Stimulated activated CD8-positive, alpha-beta memory T cell treated with anti-CD3 and anti-CD28 coated beads, Interleukin-15, amount 100 ng/mL, for 24 hours (primary cell): Measurements from ENCODE around the gene GNPNAT1.
"Not testable (repeated sequence)": the region's sequence is repeated elsewhere in the genome, so short reads cannot be mapped to it uniquely, and the experiment has no call there.

ENCODE experiments used
- DNase-seq: peaks from one replicate; pipeline ENCODE4 v3.0.0-alpha.2; 2020; ENCODE audit warnings: low read depth

GNPNAT1 gene

DNA sequence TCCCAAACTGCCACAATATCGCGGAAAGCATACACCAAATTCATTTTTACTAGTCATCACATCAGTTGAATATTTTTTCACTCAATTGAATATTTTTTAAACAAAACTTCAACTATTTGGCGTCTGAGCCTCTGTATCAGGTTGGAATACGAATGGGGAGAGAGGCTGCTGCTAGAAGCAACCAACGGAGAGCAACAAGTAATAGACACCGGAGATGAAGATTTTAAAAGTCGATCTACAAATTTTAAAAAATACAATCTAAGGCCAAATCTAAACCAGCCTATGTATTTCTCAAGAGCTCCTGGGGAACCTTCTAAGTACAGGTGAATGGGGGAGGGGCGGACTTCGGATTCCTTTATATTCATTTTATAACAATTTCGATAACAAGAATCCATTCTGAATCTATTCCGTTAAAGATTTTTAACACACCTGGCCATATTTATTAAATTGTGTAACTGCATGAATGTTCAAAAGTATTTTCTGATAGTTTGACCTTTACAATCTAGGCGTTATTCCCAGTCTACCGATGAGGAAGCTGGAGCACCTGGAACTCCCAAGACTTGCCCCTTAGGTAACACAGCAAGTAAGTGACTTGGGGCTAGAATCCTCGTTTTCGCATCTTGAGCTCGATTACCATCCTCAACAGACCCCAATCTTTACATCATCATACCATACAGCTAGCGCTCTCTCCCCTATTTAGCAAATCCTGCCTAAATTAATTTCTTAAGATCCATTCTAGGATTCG is 1.2 kb downstream of the GNPNAT1 start:
- DNase-seq = no peak

DNA sequence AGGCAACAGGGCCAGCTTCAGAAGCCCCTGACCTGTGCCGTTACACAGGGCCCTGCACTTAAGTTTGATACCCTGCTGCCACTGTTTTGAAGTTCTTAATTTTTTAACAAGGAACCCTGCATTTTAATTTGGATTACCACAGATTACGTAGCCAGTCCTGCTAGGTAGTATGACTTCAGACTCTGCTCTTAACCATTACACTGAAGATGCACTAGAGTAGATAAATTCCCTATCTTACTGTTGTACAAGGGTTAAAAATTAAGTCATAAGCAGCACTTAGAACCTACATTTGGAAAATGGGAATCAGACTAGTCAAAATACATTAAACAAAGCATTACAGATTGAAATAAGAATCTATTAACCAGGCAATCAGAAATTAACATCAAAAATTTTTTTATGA is 2.3 kb downstream of the GNPNAT1 start:
- DNase-seq = no peak

- DNase-seq = no peak
These were observed 4.5 kb downstream of the GNPNAT1 start for GRCh38 chr14:52786887-52787286.

- DNase-seq = no peak
These were observed 8.2 kb downstream of the GNPNAT1 start for GRCh38 chr14:52783206-52783605.

GRCh38 chr14:52781629-52782028 is 9.8 kb downstream of the GNPNAT1 start:
- DNase-seq = no peak

DNA sequence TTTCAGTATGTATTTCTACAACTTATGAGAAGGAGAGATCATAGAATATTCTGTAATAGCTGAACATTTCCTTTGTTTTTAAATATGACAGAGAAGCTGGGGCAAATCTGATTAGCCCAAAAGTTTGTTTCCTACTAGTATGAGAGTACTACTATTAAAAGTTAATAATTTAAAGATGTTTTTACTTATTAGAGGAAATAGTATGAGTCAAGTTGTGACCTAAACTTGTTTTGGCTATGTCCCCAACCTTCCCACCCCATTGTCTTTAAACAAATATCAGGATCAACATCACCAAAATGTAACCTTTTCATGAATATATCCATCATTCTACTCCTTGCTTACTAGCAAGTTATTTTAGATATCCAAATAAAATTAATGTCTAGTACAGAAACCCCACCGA is 10.5 kb downstream of the GNPNAT1 start:
- DNase-seq = no peak

- DNase-seq = no peak
These were observed 12.7 kb downstream of the GNPNAT1 start for GRCh38 chr14:52778702-52779101.

DNA sequence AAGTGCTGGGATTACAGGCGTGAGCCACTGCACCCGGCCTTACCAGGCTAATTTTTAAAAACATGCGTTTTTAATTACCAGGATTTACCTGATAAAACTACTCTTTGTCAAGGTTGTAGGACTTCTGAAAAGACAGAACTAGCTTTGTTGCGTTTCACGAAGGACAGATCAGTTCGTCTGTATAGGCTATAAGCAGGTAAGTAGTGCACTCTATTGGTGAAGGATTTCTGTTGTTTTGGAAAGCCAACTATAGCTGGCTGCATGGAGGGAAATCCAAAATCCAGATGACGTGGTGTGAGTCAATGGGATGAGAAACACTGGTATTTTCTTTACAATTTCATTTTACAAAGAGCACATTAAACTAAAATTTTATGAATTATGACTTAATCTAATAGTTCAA is 14.6 kb downstream of the GNPNAT1 start:
- no peak for DNase-seq

DNA sequence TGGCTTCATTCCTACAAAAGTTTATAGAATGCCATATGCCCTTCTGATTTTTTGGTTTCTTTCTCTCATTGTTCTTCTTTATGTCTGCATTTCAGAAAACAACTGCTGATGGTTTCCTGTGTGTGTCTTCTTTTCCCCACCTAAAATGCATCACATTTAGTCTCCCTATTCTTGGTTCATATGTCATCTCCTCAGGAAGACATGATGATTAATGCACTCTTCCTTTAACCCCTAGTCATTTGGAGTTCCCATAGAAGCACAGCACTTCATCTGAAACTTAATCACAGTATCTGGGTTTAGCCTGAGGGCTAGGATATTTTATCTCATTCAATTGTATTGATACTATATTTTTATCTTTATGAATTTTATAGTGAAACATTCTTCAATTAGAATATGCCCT is 21.5 kb downstream of the GNPNAT1 start:
- DNase-seq = no peak

- no peak for DNase-seq
These were observed 24.2 kb downstream of the GNPNAT1 start for GRCh38 chr14:52767058-52767833.

GRCh38 chr14:52762923-52763322 is 28.5 kb downstream of the GNPNAT1 start:
- not testable (repeated sequence) for DNase-seq

DNA sequence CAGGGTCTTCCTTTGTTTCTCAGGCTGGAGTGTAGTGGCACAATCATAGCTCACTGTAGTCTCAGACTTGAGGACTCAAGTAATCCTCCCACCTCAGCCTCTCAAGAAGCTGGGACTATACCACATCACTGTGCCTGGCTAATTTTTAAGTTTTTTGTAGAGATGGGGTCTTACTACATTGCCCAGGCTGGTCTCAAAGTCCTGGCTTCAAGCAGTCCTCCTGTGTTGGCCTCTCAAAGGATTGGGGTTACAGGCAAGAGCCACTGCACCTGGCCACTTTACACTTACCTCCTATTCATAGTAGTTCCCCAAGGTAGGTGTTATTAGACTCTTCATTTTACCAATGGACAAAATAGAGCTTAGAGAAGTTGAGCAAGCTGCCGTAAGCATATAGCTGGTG is 32.3 kb downstream of the GNPNAT1 start:
- no peak for DNase-seq

DNA sequence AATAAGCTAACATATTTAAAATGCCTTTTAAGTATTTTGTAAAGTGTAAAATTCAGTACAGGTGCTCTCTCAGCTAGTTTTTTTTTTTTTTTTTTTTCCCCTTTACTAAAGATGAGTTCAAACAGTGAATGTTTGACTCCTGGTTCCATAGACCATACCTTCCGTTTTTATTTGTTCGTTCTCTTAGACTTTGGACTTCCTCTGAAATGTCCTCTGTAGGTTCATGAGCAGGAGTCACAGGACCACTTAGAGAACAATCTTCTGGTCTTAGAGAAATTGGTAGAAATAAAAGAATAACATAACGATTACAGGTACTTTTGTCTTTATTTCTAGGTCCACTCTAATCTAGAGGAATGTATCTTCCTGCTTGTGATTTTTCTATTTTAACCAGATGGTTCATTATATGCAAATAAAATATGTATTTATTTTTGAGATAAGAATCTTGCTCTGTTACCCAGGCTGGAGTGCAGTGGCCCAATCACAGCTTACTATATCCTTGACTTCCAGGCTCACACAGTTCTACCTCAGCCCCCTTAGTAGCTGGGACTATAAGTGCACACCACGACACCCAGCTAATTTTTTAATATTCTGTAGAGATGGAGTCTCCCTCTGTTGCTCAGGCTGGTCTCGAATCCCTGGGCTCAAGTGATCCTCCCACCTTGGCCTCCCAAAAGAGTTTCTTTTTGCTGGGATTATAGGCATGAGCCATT is 35.6 kb downstream of the GNPNAT1 start:
- no peak for DNase-seq

DNA sequence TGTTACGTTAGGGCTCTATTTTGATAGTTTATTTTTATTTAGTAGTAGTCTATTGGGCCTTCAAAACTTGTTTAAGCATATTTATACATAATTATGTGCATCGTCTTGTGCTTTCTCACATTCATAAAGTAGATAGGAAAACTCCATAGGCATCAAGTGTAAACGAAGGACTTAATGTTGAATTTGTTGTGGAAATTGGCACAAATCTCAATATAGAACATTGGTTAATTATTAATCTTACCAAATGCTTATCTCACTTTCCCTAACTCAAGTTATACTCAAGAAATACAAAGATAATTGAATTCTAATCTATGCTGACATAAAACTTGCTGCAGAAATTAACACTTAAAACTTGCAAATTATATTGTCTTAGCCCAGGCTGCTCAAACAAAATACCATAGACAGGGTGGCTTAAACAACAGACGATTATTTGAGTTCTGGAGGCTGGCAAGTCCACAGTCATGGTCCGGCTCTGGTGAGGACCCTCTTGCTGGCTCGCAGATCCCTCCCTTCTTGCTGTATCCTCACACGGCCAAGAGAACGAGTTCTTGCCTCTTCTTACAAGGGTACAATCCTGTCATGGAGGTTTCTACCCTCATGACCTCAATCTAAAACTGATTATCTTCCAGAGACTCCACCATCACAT is 42.6 kb downstream of the GNPNAT1 start:
- no peak for DNase-seq

DNA sequence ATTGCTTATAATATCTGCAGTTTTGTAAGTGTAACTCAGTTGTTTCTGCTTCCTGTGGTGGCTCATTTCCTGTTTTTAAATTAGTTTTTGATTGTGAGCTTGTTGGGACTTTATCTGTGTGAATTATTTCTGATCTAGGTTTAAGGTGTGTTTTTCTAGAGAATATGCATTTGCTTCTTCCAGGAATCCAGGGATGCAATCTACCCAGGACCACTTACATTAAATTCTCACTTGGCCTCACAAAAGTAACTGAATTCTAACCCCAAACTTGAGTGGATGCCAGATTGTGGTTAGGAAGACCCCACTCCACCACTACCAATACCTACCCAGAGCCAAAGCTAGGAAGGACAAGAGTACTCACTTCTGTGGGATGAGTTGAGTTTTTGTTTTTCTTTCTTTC is 49.5 kb downstream of the GNPNAT1 start:
- no peak for DNase-seq

DNA sequence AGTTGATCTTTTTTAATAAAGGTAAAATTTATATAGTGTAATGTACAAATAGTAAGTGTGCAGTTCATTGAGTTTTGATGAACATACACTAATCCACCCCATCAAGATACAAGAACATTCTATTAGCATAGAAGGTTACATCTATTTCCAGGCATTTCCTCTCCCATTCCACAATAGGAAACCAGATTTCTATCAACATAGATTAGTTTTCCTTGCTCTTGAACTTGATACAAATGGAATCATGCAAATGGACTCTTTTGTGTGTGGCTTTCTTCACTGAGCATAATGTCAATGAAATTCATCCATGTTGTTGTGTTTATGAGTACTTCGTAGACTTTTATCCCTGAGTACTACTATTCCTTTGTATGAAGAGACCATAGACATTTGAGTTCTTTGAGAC is 50.7 kb downstream of the GNPNAT1 start:
- no peak for DNase-seq

DNA sequence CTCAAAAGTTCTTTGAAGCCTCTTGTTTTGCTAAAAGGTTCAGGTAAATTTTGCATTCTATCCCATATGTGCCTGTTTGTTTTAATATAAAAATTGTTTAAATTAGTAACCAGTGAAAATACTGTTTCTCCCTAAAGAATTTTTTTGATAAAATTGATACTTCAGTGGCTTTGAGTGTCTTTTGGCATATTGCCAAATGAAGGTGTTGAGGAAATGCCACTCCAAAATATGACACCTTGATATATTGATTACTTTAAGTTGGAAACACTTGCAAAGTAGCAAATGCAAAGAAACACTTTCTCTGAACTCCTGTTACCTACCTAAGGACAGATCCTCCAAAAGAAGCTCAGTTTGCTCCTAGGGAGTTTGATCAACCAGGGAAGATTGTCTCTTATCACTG is 53.0 kb downstream of the GNPNAT1 start:
- DNase-seq = no peak

DNA sequence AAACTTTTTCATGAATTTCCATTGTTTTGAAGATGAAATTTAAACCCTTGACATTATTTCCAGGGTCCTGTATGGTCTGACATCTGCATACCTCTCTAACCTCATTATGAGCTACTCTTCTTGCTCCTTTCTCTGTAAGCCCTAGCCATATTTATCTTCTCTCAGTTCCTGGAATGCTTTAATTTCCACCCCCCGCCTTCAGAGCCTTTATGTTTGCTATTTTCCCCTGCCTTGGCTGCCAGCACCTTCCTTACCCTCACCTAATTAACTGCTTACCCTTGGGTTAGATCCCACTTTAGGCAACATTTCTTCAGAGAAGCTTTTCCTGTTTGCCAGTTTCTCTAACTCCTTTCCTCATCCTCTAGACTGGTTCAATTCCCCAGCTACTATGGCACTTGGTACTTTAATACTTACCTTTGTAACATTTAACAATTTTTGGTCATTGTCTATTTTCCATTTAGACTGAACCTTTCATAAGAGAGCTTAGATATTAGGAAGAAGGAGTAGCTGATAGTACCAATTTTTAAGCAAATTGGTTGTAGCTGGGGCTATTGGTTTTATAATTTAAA is 55.4 kb downstream of the GNPNAT1 start:
- no peak for DNase-seq

DNA sequence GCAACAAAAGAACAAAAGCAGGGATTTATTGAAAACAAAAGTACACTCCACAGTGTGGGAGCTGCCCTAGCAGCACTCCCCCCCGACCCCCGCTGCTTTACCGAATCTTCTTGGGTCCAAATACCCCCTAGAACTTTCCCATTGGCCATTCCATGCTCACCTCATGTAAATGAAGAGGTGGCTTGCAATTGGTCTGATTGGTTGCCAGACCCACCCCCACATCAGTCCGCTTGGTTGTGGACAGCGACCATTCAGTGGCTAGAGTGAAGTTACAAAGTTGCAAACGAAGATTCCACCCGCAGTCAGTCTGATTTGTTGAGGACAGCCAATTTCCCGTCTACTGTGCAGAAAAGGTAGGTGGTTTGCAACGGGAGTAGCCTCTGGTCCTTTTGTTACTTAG is 57.6 kb downstream of the GNPNAT1 start:
- no peak for DNase-seq

DNA sequence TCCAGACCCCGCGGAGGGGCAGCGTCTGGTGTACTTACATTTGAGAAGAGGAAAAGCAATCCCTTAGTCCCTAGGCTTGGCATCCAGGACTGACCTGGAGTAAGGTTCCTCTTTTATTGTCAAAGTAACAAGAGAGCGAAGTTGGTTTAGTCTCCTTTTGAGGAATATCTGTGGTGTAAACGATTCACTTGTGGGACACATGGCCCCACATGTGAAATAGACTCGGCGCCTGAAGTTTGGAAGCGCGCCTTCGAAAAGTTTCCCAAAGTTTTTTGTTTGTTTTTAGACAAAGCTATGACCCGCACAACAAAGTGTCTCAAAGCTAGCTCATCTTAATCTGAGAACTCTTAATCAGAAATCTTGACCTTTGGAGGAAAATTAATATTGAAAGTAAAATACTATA is 60.7 kb downstream of the GNPNAT1 start:
- DNase-seq = no peak

DNA sequence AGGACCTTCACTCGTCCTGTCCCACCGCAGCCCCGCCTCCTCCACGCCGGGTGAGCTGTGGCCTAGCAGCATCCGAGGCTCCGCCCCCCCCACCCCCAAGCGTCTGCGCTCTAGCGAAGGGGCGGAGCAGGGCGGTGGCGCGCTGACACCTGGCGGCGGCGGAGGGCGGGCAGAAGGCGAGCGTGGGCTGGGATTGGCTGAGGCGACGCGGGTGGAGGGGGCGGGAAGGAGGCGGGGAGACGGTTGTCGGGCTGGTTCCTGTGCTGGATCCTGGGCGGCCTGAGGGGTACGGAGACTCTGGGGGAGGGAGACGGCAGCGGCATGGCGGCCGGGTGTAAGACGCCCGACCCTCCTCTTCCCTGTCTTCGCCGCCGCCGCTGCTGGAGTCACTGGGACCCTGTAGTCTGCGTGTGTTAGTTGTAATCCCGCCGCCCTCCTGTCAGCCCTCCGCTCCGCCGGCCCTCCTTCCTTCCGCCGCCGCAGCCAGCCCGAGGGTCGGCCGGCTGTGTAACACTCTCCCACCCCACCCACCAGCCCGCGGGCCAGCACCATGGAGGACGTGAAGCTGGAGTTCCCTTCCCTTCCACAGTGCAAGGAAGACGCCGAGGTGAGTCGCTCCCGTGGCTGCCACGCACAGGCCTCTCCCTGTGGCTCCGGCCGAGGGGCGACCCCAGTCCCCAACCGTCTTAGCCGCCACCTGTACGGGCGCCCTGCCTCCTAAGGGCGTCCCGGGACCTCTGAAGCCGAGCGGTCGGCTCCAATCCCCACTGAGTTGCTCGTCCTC is 61.3 kb downstream of the GNPNAT1 start, which contains the start of gene STYX:
STYX (plus strand) TSS at position 242 of the 784 bp plus-strand sequence; CDS start at position 551, 309 bp downstream.
- DNase-seq = peak; percentile 96
